WI38 (cell line): ENCODE data around the gene ZFAND3.
"Not testable (repeated sequence)": the region's sequence is repeated elsewhere in the genome, so short reads cannot be mapped to it uniquely, and the experiment has no call there.

Experiments
- H3K4me3 ChIP-seq: 2 replicates; pipeline ENCODE4 v1.5.1; 2011; ENCODE audit warnings: low read depth, mild to moderate bottlenecking, control low read depth, low read length
- TF ChIP-seq, protein P1 (sequence below): IDR thresholded peaks from 2 replicates; pipeline ENCODE4 v1.5.1; 2012; ENCODE audit warnings: low read depth, mild to moderate bottlenecking, control low read depth, low read length

The ZFAND3 gene

DNA sequence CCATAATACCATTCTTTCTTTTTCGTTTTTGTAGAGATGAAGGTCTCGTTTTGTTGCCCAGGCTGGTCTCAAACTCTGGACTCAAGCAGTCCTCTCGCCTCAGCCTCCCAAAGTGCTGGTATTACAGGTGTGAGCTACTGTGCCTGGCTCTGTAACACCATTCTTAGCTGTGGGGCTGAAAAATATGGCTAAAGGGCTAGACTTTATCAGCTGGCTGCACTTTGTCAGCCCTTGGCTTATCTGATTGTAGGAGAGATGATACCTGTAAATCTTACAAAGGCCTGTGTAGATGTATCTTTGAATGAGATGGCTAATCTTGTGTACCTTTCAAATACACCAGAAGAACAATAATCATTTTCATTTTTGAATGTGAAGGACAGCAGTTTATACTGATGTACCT, 55.2 kb downstream of the ZFAND3 start:
- TF ChIP-seq, protein P1, sequence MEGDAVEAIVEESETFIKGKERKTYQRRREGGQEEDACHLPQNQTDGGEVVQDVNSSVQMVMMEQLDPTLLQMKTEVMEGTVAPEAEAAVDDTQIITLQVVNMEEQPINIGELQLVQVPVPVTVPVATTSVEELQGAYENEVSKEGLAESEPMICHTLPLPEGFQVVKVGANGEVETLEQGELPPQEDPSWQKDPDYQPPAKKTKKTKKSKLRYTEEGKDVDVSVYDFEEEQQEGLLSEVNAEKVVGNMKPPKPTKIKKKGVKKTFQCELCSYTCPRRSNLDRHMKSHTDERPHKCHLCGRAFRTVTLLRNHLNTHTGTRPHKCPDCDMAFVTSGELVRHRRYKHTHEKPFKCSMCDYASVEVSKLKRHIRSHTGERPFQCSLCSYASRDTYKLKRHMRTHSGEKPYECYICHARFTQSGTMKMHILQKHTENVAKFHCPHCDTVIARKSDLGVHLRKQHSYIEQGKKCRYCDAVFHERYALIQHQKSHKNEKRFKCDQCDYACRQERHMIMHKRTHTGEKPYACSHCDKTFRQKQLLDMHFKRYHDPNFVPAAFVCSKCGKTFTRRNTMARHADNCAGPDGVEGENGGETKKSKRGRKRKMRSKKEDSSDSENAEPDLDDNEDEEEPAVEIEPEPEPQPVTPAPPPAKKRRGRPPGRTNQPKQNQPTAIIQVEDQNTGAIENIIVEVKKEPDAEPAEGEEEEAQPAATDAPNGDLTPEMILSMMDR = no peak
- no peak overlapping the region for H3K4me3 ChIP-seq

DNA sequence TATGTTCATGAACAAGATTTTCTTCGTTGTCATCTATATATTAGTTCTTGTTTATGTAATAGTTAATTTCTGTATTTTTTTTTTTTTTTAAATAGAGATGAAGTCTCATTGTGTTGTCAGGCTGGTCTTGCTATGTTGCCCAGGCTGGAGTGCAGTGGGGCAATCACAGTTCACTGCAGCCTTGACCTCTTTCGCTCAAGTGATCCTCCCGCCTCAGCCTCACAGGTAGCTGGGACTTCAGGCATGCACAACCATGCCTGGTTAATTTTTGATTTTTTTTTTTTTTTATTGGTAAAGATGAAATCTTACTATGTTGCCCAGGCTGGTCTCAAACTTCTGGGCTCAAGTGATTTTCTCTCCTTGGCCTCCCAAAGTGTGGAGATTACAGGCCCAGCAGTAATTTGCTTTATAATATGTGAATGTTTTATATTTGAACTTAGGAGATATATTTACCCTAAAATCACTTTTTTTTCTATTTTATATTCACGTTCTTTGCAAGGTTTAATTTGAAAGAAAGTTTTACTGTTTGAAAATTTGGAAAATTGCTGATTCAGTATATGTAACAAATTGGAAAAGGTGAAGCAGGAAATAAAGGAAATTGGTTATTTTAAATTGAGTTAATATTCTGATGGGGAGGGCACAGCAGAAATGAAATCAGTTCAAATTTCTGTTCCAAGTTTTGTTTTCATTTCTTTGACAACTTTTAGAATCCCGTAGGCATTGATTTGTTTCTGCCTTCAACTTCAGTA, 56.2 kb downstream of the ZFAND3 start:
- TF ChIP-seq, protein P1 = no peak
- H3K4me3 ChIP-seq = no peak overlapping the region

DNA sequence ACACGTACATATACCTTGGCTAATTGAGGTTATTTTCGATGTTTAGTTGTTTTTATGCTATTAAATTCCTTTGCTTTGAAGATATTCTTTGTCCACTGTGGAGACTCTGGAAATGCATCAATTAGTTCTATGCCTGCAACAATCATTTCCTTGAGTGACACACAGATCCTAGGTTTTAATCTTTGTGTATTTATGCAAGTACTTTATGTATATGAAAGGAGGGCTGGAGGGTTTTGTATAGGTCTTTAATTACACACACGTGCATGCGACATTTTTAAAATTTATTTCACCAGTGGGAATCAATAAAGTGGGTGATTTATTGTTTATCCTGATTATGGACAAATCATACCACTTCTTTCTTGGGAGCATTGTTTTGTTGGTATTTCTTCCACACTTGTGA, 57.3 kb downstream of the ZFAND3 start:
- H3K4me3 ChIP-seq = no peak overlapping the region
- TF ChIP-seq, protein P1 = no peak

DNA sequence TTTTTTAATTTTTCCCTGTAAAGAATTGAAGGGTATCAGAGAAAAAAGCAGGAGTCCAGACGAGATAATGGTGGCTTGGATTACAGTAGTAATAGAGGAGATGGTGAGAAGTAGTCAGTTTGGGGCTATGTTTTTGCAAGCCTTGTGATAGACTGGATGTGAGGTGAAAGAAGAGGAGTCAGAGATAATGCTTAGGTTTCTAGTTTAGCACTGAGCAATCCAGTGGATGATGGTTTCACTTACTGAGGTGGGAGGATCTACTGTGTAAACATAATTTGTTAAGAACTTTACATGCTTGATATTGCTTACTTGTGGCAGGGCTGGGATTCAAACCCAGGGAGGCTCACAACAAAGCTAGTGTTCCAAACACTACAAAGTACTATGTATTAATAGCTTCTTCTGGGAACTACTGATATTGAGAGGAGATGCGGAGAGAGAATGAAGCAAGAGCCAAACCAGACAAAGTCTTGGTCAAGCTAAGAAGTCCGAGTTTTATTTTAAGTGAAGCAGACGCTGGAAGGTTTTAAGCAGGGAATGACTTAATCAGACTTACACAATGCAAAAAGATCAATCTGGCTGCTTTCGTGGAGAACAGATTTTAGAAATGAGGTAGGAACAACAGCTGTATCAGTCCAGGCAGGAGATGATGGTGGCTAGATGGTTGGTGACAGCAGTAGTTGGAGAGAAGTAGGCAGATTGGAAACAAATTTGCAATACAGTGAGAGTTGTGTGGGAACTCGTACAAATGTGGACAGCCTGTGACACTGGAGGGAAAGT, 58.0 kb downstream of the ZFAND3 start:
- TF ChIP-seq, protein P1 = no peak
- H3K4me3 ChIP-seq = no peak overlapping the region

DNA sequence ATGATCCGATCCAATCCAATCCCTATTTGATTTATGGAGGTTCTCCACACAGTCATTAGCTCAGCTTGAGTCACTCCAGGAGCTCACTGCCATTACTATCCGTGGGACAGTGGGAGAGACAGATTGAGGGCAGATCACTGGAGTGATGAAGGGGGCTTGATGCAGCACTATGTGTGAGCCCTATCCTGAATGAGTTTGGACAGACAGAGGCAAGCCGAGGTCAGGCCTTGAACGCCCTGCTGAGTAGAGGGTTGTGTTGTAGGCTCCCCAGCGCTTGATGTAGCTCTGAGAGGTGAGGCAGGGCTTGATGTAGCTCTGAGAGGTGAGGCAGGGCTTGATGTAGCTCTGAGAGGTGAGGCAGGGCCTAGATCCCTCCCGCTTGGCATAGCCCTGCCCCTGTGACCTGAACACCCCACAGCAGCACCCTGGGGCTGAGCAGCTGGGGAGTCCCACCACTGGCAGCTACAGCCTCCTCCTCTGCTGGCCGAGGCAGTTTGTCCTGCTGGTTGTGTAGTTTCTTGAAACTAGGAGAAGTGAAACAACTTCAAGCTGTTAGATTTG, 58.7 kb downstream of the ZFAND3 start:
- no peak overlapping the region for H3K4me3 ChIP-seq
- TF ChIP-seq, protein P1 = no peak

DNA sequence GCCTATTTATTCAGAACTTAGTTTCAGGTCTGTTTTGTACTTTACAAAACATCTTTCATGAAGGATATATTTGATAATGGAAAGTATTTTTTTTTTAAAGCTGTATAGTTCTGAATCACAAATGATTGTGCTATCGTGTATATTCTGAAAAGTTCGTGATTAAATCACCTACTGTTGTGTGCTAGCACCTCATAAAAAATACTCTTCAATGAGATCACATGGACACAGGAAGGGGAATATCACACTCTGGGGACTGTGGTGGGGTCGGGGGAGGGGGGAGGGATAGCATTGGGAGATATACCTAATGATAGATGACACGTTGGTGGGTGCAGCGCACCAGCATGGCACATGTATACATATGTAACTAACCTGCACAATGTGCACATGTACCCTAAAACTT, 61.1 kb downstream of the ZFAND3 start:
- not testable (repeated sequence) for H3K4me3 ChIP-seq

DNA sequence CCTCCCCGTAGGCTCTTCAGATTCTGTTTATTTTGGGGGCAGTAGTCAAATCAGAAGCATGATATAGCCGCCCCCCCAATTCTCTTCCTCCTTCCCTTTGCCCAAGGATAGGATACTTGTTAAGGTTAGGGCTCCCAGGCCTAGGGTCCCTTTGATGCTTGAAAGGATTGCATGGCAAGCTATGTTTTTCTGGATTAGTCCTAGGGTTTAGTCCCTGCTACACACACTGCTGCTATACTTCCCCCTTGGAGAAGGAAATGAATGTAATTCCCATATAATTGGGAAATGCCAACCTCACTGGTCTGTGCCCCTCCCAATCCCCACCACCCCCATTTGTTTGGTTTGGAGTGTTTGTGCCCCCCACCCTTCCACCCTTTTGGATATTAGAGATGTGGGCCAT, 62.8 kb downstream of the ZFAND3 start:
- TF ChIP-seq, protein P1 = no peak
- no peak overlapping the region for H3K4me3 ChIP-seq
